ENCODE results near the gene PBX4.

GRCh38 chr19:19637186-19637522 lies 18.7 kb upstream of the PBX4 start:
- TF ChIP-seq GFI1B (tag by site-specific recombination; IDR thresholded peaks at IDR 0.05): no peak
- TF ChIP-seq ZFP37 (tag by site-specific recombination; IDR thresholded peaks at IDR 0.05): no peak
- TF ChIP-seq ZNF785 (tag by site-specific recombination; IDR thresholded peaks at IDR 0.05): no peak
- no peak for TF ChIP-seq ZNF121 (tag by site-specific recombination; IDR thresholded peaks at IDR 0.05)
